DND-41 (cell line): ENCODE data around the gene KAT2B.

Experiments used
- ATAC-seq: fragments of 200-7000 bp; cut with Tn5 transposase; 3 replicates; pipeline ENCODE4 v1.9.1; 2021; ENCODE audit warnings: low read depth; ENCODE audit not compliant: insufficient read depth
- DNase-seq: peaks from one replicate; pipeline ENCODE4 v3.0.0-alpha.2; 2020
- H2AFZ ChIP-seq: 2 replicates; pipeline ENCODE4 v1.6.0; 2012; ENCODE audit warnings: low read depth, low read length
- H3K27ac ChIP-seq: 2 replicates; pipeline ENCODE4 v1.5.1; 2012; ENCODE audit warnings: low read length, inconsistent platforms
- H3K27me3 ChIP-seq: fragments of 200-600 bp; sonication (generic); 2 replicates; pipeline ENCODE4 v1.6.0; 2012; ENCODE audit warnings: low read length, mild to moderate bottlenecking, inconsistent platforms; ENCODE audit not compliant: insufficient read depth, poor library complexity
- H3K36me3 ChIP-seq: 2 replicates; pipeline ENCODE4 v1.5.1; 2012; ENCODE audit warnings: low read length, inconsistent platforms; ENCODE audit not compliant: insufficient read depth
- H3K4me1 ChIP-seq: 2 replicates; pipeline ENCODE4 v1.5.1; 2012; ENCODE audit warnings: mild to moderate bottlenecking, low read length; ENCODE audit not compliant: insufficient read depth
- H3K4me2 ChIP-seq: 2 replicates; pipeline ENCODE4 v1.6.0; 2012; ENCODE audit warnings: mild to moderate bottlenecking, moderate library complexity, low read length, inconsistent platforms; ENCODE audit not compliant: insufficient read depth
- H3K4me3 ChIP-seq, 2 experiments: fragments of 200-600 bp in 1 of 2; shearing (Covaris generic) in 1 of 2; 2 replicates each; pipeline ENCODE4 v1.5.1; 2012 to 2016; ENCODE audit warnings: inconsistent platforms in 2 of 2, low read length in 2 of 2, mild to moderate bottlenecking in 2 of 2, low read depth in 1 of 2, moderate library complexity in 1 of 2
- H3K79me2 ChIP-seq: 2 replicates; pipeline ENCODE4 v1.6.0; 2012; ENCODE audit warnings: low read length, inconsistent platforms; ENCODE audit not compliant: insufficient read depth
- H3K9ac ChIP-seq: 2 replicates; pipeline ENCODE4 v1.6.0; 2012; ENCODE audit warnings: low read depth, mild to moderate bottlenecking, inconsistent platforms, low read length, moderate library complexity
- H3K9me3 ChIP-seq: 2 replicates; pipeline ENCODE4 v1.5.1; 2012; ENCODE audit warnings: low read length, moderate library complexity, mild to moderate bottlenecking, inconsistent platforms; ENCODE audit not compliant: insufficient read depth, severe bottlenecking
- H4K20me1 ChIP-seq: 2 replicates; pipeline ENCODE4 v1.6.0; 2012; ENCODE audit warnings: low read length; ENCODE audit not compliant: insufficient read depth
- EZH2 ChIP-seq: IDR thresholded peaks from 3 replicates; pipeline ENCODE4 v1.6.1; 2012; ENCODE audit warnings: borderline replicate concordance, low read depth, mild to moderate bottlenecking, moderate library complexity, low read length, inconsistent platforms; ENCODE audit not compliant: severe bottlenecking
- TF ChIP-seq, protein P1 (sequence below): IDR thresholded peaks from 2 replicates; pipeline ENCODE4 v1.5.1; 2012; ENCODE audit warnings: borderline replicate concordance, low read length, moderate library complexity, mild to moderate bottlenecking; ENCODE audit not compliant: poor library complexity, severe bottlenecking; ENCODE audit errors: extremely low read depth

The KAT2B gene

DNA sequence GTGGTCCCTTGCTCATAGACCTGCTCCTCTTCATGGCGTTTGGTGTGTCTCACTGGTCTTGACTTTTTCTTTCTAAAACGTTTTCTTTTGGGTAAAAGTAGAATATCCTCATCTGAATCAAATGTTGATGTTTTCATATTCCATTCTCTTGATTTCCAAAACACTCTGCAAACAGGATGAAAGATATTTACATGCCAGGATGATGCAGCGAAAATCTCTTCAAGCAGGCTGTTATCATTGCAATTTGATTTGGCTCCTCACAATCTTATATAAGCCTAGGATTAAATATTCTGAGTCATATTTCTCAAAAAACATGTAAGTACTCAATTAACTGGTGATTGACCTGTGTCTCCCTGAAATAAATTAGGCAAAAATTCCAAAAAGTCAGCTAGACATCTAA lies 38.3 kb upstream of the KAT2B start:
- Histone ChIP-seq H3K36me3 (no peaks in the 10 kb centered on the region), H3K4me2 (no peak overlapping the region), H3K4me1 (no peaks in the 10 kb centered on the region), H2AFZ (no peak overlapping the region), H3K9me3 (no peaks in the 10 kb centered on the region), H3K9ac (no peak overlapping the region), H3K27me3 (no peaks in the 10 kb centered on the region), H4K20me1 (no peaks in the 10 kb centered on the region), H3K27ac (no peak overlapping the region), H3K79me2 (no peaks in the 10 kb centered on the region), H3K4me3 (no peak overlapping the region)
- no peak for DNase-seq
- no peak for TF ChIP-seq EZH2
- TF ChIP-seq, protein P1, sequence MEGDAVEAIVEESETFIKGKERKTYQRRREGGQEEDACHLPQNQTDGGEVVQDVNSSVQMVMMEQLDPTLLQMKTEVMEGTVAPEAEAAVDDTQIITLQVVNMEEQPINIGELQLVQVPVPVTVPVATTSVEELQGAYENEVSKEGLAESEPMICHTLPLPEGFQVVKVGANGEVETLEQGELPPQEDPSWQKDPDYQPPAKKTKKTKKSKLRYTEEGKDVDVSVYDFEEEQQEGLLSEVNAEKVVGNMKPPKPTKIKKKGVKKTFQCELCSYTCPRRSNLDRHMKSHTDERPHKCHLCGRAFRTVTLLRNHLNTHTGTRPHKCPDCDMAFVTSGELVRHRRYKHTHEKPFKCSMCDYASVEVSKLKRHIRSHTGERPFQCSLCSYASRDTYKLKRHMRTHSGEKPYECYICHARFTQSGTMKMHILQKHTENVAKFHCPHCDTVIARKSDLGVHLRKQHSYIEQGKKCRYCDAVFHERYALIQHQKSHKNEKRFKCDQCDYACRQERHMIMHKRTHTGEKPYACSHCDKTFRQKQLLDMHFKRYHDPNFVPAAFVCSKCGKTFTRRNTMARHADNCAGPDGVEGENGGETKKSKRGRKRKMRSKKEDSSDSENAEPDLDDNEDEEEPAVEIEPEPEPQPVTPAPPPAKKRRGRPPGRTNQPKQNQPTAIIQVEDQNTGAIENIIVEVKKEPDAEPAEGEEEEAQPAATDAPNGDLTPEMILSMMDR = no peak
- no peak for ATAC-seq

DNA sequence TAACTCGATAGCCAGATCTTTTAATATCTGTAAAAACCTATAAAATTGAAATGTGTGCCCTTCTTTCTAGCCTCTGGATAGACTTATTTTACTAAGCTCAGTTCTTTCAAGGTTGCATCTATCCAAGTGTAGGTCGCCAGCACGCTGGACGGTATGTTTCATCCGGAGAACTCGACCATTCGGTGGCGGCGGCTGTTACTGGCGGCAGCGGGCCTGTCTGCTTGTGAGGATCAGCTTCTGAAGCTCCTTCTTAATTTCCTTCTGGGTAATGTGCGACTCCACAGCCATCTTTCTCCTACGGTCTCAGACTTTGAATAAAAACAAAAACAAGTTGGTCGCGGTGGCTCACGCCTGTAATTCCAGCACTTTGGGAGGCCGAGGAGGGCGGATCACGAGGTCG lies 32.3 kb upstream of the KAT2B start:
- no peak overlapping the region for H2AFZ ChIP-seq
- no peak overlapping the region for H3K9ac ChIP-seq
- no peak overlapping the region for H3K4me3 ChIP-seq
- H3K79me2 ChIP-seq = no peaks in the 10 kb centered on the region
- H3K4me2 ChIP-seq = no peak overlapping the region
- no peaks in the 10 kb centered on the region for H3K36me3 ChIP-seq
- no peaks in the 10 kb centered on the region for H4K20me1 ChIP-seq
- H3K27ac ChIP-seq = no peak overlapping the region
- ATAC-seq (no peak), DNase-seq (no peak)
- H3K27me3 ChIP-seq = no peaks in the 10 kb centered on the region
- TF ChIP-seq, protein P1 = no peak
- no peak for TF ChIP-seq EZH2
- H3K9me3 ChIP-seq = no peaks in the 10 kb centered on the region
- H3K4me1 ChIP-seq = no peaks in the 10 kb centered on the region

DNA sequence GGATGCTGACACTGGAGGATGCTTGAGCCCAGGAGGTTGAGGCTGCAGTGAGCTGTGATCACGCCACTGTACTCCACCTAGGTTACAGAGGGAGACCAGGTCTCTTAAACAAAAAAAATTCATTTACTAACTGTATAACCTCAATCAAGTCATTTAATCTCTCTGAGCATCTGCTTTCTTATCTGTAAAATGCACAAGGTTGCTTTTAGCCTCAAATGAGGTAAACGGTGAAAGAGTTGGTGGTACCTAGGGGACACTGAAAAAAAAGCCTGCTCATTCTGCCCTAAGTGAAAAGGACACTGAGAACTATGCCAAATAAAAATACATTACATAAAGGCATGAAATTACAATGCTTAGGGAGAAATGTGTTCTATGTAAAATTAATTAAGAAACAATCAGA lies 31.6 kb upstream of the KAT2B start:
- Histone ChIP-seq H3K27ac (no peak overlapping the region), H3K4me3 (no peak overlapping the region), H3K27me3 (no peaks in the 10 kb centered on the region), H3K4me1 (no peaks in the 10 kb centered on the region), H3K4me2 (no peak overlapping the region), H3K9ac (no peak overlapping the region), H2AFZ (no peak overlapping the region), H3K9me3 (no peaks in the 10 kb centered on the region), H3K36me3 (no peaks in the 10 kb centered on the region), H4K20me1 (no peaks in the 10 kb centered on the region), H3K79me2 (no peaks in the 10 kb centered on the region)
- TF ChIP-seq, protein P1 = no peak
- TF ChIP-seq EZH2 = no peak
- ATAC-seq = no peak
- no peak for DNase-seq

DNA sequence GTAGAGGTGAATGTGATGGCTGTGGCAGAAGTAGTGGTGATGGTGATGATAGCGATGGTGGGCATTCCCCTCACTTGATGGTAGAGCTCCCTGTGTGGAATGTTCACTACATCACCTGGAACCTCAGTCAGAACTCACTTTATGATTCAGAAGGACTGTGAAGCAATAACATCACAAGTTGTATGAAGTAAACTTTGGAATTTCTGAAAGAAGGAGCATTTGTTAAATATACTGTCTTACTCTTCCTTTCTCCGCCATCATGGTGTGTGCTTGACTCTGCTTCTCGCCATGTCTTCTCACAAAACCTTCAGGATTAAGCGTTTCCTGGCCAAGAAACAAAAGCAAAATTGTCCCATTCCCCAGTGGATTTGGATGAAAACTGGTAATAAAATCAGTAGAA lies 28.1 kb upstream of the KAT2B start, which contains the start of gene PP2D1:
Gene PP2D1 (minus strand): TSS at position 101 of the 400 bp plus-strand sequence. CDS start 192 bp downstream, outside the sequence.
- Histone ChIP-seq H3K9ac (no peak within 1 kb of the TSS), H3K4me1 (no peaks in the 10 kb centered on the region), H3K4me2 (no peak within 1 kb of the TSS), H3K27me3 (no peaks in the 10 kb centered on the region), H3K9me3 (no peaks in the 10 kb centered on the region), H3K4me3 (no peak within 1 kb of the TSS), H4K20me1 (no peaks in the 10 kb centered on the region), H2AFZ (no peak within 1 kb of the TSS), H3K27ac (no peak within 1 kb of the TSS), H3K79me2 (no peaks in the 10 kb centered on the region), H3K36me3 (no peaks in the 10 kb centered on the region)
- DNase-seq (no peak), ATAC-seq (no peak)
- TF ChIP-seq, protein P1 = no peak
- no peak for TF ChIP-seq EZH2
